Measurements from ENCODE around the gene PLXNA4. TPM values are rescaled to one million over a fixed set of nuclear protein-coding genes. Genes with fewer than 3 reads are reported as not detected.

PLXNA4 gene
- total and polyA plus RNA-seq, 9 of the 15 experiments (the other 6 are each of a cell fraction or from before 2014, with no cell fraction given), result under 0.01 to 0.09 TPM; not detected in 7

GRCh38 chr7:132564090-132564489, 12.2 kb downstream of the PLXNA4 start (continued):
- TF ChIP-seq MGA (IDR thresholded peaks at IDR 0.05), result no peak
- no peak for TF ChIP-seq SRSF7 (optimal IDR thresholded peaks at IDR 0.05; ENCODE audit: low read depth, low read length)
- no peak for TF ChIP-seq THAP12 (CRISPR knock-in tag; IDR thresholded peaks at IDR 0.05)
- no peak for TF ChIP-seq E4F1 (CRISPR knock-in tag; IDR thresholded peaks at IDR 0.05; ENCODE audit: borderline replicate concordance)
- TF ChIP-seq PRMT5 (CRISPR knock-in tag; IDR thresholded peaks at IDR 0.05), result no peak
- TF ChIP-seq ZNF408 (CRISPR knock-in tag; IDR thresholded peaks at IDR 0.05; ENCODE audit: low read depth), result no peak
- no peak for TF ChIP-seq TRIM25 (IDR thresholded peaks at IDR 0.05; ENCODE audit: borderline replicate concordance)
